GM10266 (cell line): ENCODE results near the gene SDK1.

Experiments
- DNase-seq: peaks from one replicate; pipeline ENCODE4 v3.0.0; 2012; ENCODE audit errors: extremely low spot score
- CTCF ChIP-seq: IDR thresholded peaks from 2 replicates; pipeline ENCODE4 v1.5.1; 2012; ENCODE audit warnings: mild to moderate bottlenecking, low read depth; ENCODE audit not compliant: control insufficient read depth, insufficient read depth; ENCODE audit errors: missing control alignments

SDK1 gene

GRCh38 chr7:3896169-3896765 is 595.2 kb downstream of the SDK1 start:
- TF ChIP-seq CTCF: no peak
- DNase-seq: no peak

- TF ChIP-seq CTCF: peak; percentile 65
- peak; percentile 26 for DNase-seq
These were observed 596.6 kb downstream of the SDK1 start for GRCh38 chr7:3897430-3898372.

- no peak for TF ChIP-seq CTCF
- no peak for DNase-seq
These were observed 598.5 kb downstream of the SDK1 start for GRCh38 chr7:3899559-3899991.

GRCh38 chr7:3908153-3908552 is 607.1 kb downstream of the SDK1 start:
- no peak for TF ChIP-seq CTCF

GRCh38 chr7:3909128-3909527 is 608.1 kb downstream of the SDK1 start:
- no peak for DNase-seq
- TF ChIP-seq CTCF: no peak

More at GRCh38 chr7:3908153-3908552, 607.1 kb downstream of the SDK1 start:
- no peak for DNase-seq

- TF ChIP-seq CTCF: no peak
- DNase-seq: no peak
These were observed 609.0 kb downstream of the SDK1 start for GRCh38 chr7:3910054-3910453.

- no peak for TF ChIP-seq CTCF
- no peak for DNase-seq
These were observed 610.6 kb downstream of the SDK1 start for GRCh38 chr7:3911685-3912084.
